HG03342 (cell line): ENCODE measurements around the gene ZCCHC9.
"Not testable (repeated sequence)": the region's sequence is repeated elsewhere in the genome, so short reads cannot be mapped to it uniquely, and the experiment has no call there.

Source experiments
- ATAC-seq: cut with Tn5 transposase; IDR thresholded peaks from one replicate; pipeline ENCODE4 v1.9.1; 2021; ENCODE audit warnings: mild to moderate bottlenecking, moderate library complexity; ENCODE audit not compliant: unreplicated experiment

ZCCHC9 gene

GRCh38 chr5:81301271-81302015 lies at the start of gene ZCCHC9:
Gene ZCCHC9 (plus strand): TSS chr5:81301587. CDS start chr5:81304758, 3,171 bp downstream.
- peak; percentile 97 for ATAC-seq

GRCh38 chr5:81251922-81252321 lies 49.5 kb upstream of the ZCCHC9 start:
- ATAC-seq: no peak

- ATAC-seq: no peak
These were observed 48.5 kb upstream of the ZCCHC9 start for GRCh38 chr5:81252904-81253303.

GRCh38 chr5:81253875-81254274 lies 47.5 kb upstream of the ZCCHC9 start:
- no peak for ATAC-seq

- no peak for ATAC-seq
These were observed 46.4 kb upstream of the ZCCHC9 start for GRCh38 chr5:81254886-81255559.

- ATAC-seq: no peak
These were observed 44.6 kb upstream of the ZCCHC9 start for GRCh38 chr5:81256766-81257165.

GRCh38 chr5:81262796-81263195 lies 38.6 kb upstream of the ZCCHC9 start:
- not testable (repeated sequence) for ATAC-seq

- ATAC-seq: no peak
These were observed 36.3 kb upstream of the ZCCHC9 start for GRCh38 chr5:81265101-81265500.

- no peak for ATAC-seq
These were observed 32.7 kb upstream of the ZCCHC9 start for GRCh38 chr5:81268521-81269196.

GRCh38 chr5:81269751-81270393 lies 31.5 kb upstream of the ZCCHC9 start:
- no peak for ATAC-seq

- not testable (repeated sequence) for ATAC-seq
These were observed 30.9 kb upstream of the ZCCHC9 start for GRCh38 chr5:81270394-81271027.

GRCh38 chr5:81283976-81284375 lies 17.4 kb upstream of the ZCCHC9 start:
- no peak for ATAC-seq

- ATAC-seq: no peak
These were observed 15.2 kb upstream of the ZCCHC9 start for GRCh38 chr5:81286059-81286617.

GRCh38 chr5:81288021-81288433 lies 13.4 kb upstream of the ZCCHC9 start:
- no peak for ATAC-seq

- ATAC-seq: no peak
These were observed 11.2 kb upstream of the ZCCHC9 start for GRCh38 chr5:81290146-81290545.

GRCh38 chr5:81292130-81292529 lies 9.3 kb upstream of the ZCCHC9 start:
- no peak for ATAC-seq

GRCh38 chr5:81294021-81294420 lies 7.4 kb upstream of the ZCCHC9 start:
- ATAC-seq: not testable (repeated sequence)

GRCh38 chr5:81297531-81297930 lies 3.9 kb upstream of the ZCCHC9 start:
- ATAC-seq: no peak

- ATAC-seq: no peak
These were observed 491 bp upstream of the ZCCHC9 start for GRCh38 chr5:81300921-81301270.

GRCh38 chr5:81302596-81302995 lies 1.2 kb downstream of the ZCCHC9 start:
- ATAC-seq: no peak

GRCh38 chr5:81303563-81303962 lies 2.2 kb downstream of the ZCCHC9 start:
- ATAC-seq: no peak
